SK-N-SH (cell line): ENCODE measurements around the gene ACKR3. TPM values are rescaled to one million over a fixed set of nuclear protein-coding genes. Genes with fewer than 3 reads are reported as not detected.

Experiments
- CTCF ChIA-PET: fragments of 300-600, 350-600 bp; formaldehyde crosslinking; extraction: SDS; loops from one replicate; lab custom pipeline; 2021; lab: Yijun Ruan, JAX
- POLR2A ChIA-PET: fragments of 350-600 bp; sonication (Branson Sonifier 250); formaldehyde crosslinking; extraction: SDS; loops from one replicate; lab custom pipeline; 2020; ENCODE audit warnings: antibody characterized with exemption, inconsistent platforms; lab: Yijun Ruan, JAX
- DNase-seq: peaks from one replicate; pipeline ENCODE4 v3.0.0; 2012
- H2AFZ ChIP-seq: fragments of 200-600 bp; sonication (generic); 2 replicates; pipeline ENCODE4 v1.8.1; 2016; ENCODE audit warnings: antibody characterized with exemption, mild to moderate bottlenecking, low read depth
- H3F3A ChIP-seq: fragments of 200-600 bp; sonication (generic); replicated peaks from 2 replicates; pipeline ENCODE3; 2016; ENCODE audit warnings: antibody characterized with exemption, mild to moderate bottlenecking; ENCODE audit not compliant: insufficient read depth
- H3K27ac ChIP-seq, 2 experiments: fragments of 200-500 bp in 1 of 2; fragments of 200-600 bp in 1 of 2; sonication (Bioruptor generic) in 1 of 2; sonication (generic), shearing (Covaris generic) in 1 of 2; 2 replicates each; pipeline versions ENCODE4 v1.5.1 to v1.6.1; 2014 to 2016; ENCODE audit warnings: low read depth in 2 of 2, inconsistent platforms in 1 of 2, low read length in 1 of 2, mild to moderate bottlenecking in 1 of 2, mixed read lengths in 1 of 2
- H3K27me3 ChIP-seq: fragments of 200-600 bp; sonication (generic), shearing (Covaris generic); 2 replicates; pipeline ENCODE4 v1.6.1; 2016; ENCODE audit warnings: mixed run types; ENCODE audit not compliant: insufficient read depth
- H3K36me3 ChIP-seq, 2 experiments: fragments of 200-500 bp in 1 of 2; fragments of 200-600 bp in 1 of 2; sonication (Bioruptor generic) in 1 of 2; sonication (generic) in 1 of 2; replicated peaks in 1 of 2; 2 replicates each; pipeline versions ENCODE3 to v1.5.1; 2014 to 2016; ENCODE audit warnings: low read length in 1 of 2, mild to moderate bottlenecking in 1 of 2; ENCODE audit not compliant: insufficient read depth in 2 of 2, control insufficient read depth in 1 of 2
- H3K4me1 ChIP-seq, 2 experiments: fragments of 200-500 bp in 1 of 2; fragments of 200-600 bp in 1 of 2; sonication (Bioruptor generic) in 1 of 2; sonication (generic), shearing (Covaris generic) in 1 of 2; 2 replicates each; pipeline versions ENCODE4 v1.5.1 to v1.6.1; 2014 to 2016; ENCODE audit warnings: low read depth in 1 of 2, low read length in 1 of 2, mixed run types in 1 of 2; ENCODE audit not compliant: insufficient read depth in 2 of 2, control insufficient read depth in 1 of 2
- H3K4me2 ChIP-seq: fragments of 200-600 bp; sonication (generic), shearing (Covaris generic); 2 replicates; pipeline ENCODE4 v1.6.1; 2017; ENCODE audit warnings: mixed run types
- H3K4me3 ChIP-seq, 2 experiments: fragments of 200-500 bp in 1 of 2; fragments of 200-600 bp in 1 of 2; sonication (Bioruptor generic) in 1 of 2; sonication (generic), shearing (Covaris generic) in 1 of 2; 2 replicates each; pipeline versions ENCODE4 v1.5.1 to v1.8.1; 2014 to 2016; ENCODE audit warnings: low read depth in 2 of 2, inconsistent platforms in 1 of 2, low read length in 1 of 2, mild to moderate bottlenecking in 1 of 2, mixed read lengths in 1 of 2, moderate library complexity in 1 of 2
- H3K79me2 ChIP-seq: fragments of 200-600 bp; sonication (generic); 2 replicates; pipeline ENCODE4 v1.8.1; 2017; ENCODE audit warnings: mild to moderate bottlenecking; ENCODE audit not compliant: insufficient read depth
- H3K9ac ChIP-seq: fragments of 200-600 bp; sonication (generic); 2 replicates; pipeline ENCODE4 v1.6.1; 2017; ENCODE audit warnings: mixed run types
- H3K9me2 ChIP-seq: fragments of 200-600 bp; sonication (generic); 2 replicates; pipeline ENCODE4 v1.6.1; 2017; ENCODE audit warnings: mixed run types
- H3K9me3 ChIP-seq: fragments of 200-600 bp; sonication (generic); 2 replicates; pipeline ENCODE4 v1.6.1; 2017; ENCODE audit warnings: mixed run types, mild to moderate bottlenecking, moderate library complexity
- H4K20me1 ChIP-seq: fragments of 200-600 bp; sonication (generic); 2 replicates; pipeline ENCODE4 v1.6.1; 2017; ENCODE audit warnings: mild to moderate bottlenecking, mixed run types; ENCODE audit not compliant: insufficient read depth
- CHD2 ChIP-seq: fragments of 150-350 bp; IDR thresholded peaks from 2 replicates; pipeline ENCODE4 v1.6.1; 2018; ENCODE audit warnings: low read length; ENCODE audit not compliant: partially characterized antibody
- ELF1 ChIP-seq: IDR thresholded peaks from 2 replicates; pipeline ENCODE4 v1.4.0; 2012
- EP300 ChIP-seq, 2 experiments: IDR thresholded peaks; 2 replicates each; pipeline versions ENCODE4 v1.4.0 to v1.6.1; 2012; ENCODE audit warnings: borderline replicate concordance in 1 of 2, low read depth in 1 of 2, low read length in 1 of 2
- EZH2phosphoT487 ChIP-seq: fragments of 200-600 bp; sonication (generic); IDR thresholded peaks from 2 replicates; pipeline ENCODE4 v1.6.1; 2017; ENCODE audit warnings: low read depth, mixed run types, mild to moderate bottlenecking, antibody characterized with exemption, moderate library complexity, borderline replicate concordance
- FOXM1 ChIP-seq: IDR thresholded peaks from 2 replicates; pipeline ENCODE4 v1.4.0; 2012; ENCODE audit warnings: low read depth, mild to moderate bottlenecking
- GABPA ChIP-seq: IDR thresholded peaks from 2 replicates; pipeline ENCODE4 v1.4.0; 2012; ENCODE audit warnings: low read depth, mild to moderate bottlenecking
- JUND ChIP-seq: IDR thresholded peaks from 2 replicates; pipeline ENCODE4 v1.4.0; 2012
- MEF2A ChIP-seq: IDR thresholded peaks from 2 replicates; pipeline ENCODE4 v1.4.0; 2012; ENCODE audit warnings: low read depth, borderline replicate concordance
- MXI1 ChIP-seq: IDR thresholded peaks from 2 replicates; pipeline ENCODE4 v1.6.1; 2012; ENCODE audit warnings: mild to moderate bottlenecking, low read depth, low read length, improper control_type of control experiment
- NRF1 ChIP-seq: IDR thresholded peaks from 2 replicates; pipeline ENCODE4 v1.6.1; 2012; ENCODE audit warnings: low read depth, mild to moderate bottlenecking, low read length
- POLR2AphosphoS5 ChIP-seq: IDR thresholded peaks from 2 replicates; pipeline ENCODE4 v1.6.1; 2012; ENCODE audit warnings: low read depth, low read length
- RAD21 ChIP-seq: IDR thresholded peaks from 2 replicates; pipeline ENCODE4 v1.6.1; 2012; ENCODE audit warnings: mild to moderate bottlenecking, low read length
- RCOR1 ChIP-seq: fragments of 150-350 bp; IDR thresholded peaks from 2 replicates; pipeline ENCODE4 v1.6.1; 2017; ENCODE audit warnings: antibody characterized with exemption, low read length
- RFX5 ChIP-seq: IDR thresholded peaks from 2 replicates; pipeline ENCODE4 v1.6.1; 2012; ENCODE audit warnings: mild to moderate bottlenecking, improper control_type of control experiment, low read length
- RXRA ChIP-seq: IDR thresholded peaks from 2 replicates; pipeline ENCODE4 v1.4.0; 2012; ENCODE audit warnings: low read depth, mild to moderate bottlenecking, borderline replicate concordance
- SIN3A ChIP-seq: IDR thresholded peaks from 2 replicates; pipeline ENCODE4 v1.6.1; 2012; ENCODE audit warnings: low read depth, mild to moderate bottlenecking, low read length, moderate library complexity, borderline replicate concordance
- TAF1 ChIP-seq: IDR thresholded peaks from 2 replicates; pipeline ENCODE4 v1.6.1; 2012; ENCODE audit warnings: low read depth, mild to moderate bottlenecking, low read length, moderate library complexity, borderline replicate concordance
- ZBTB33 ChIP-seq: IDR thresholded peaks from 2 replicates; pipeline ENCODE4 v1.4.0; 2012; ENCODE audit warnings: low read depth, borderline replicate concordance
- WGBS: methylation state at CpG from one replicate; pipeline ENCODE4 v1.1.6; 2017; ENCODE audit warnings: low lambda C conversion rate; 5-methylcytosine and 5-hydroxymethylcytosine counted together
- polyA plus RNA-seq, 3 experiments: library from polyadenylated mRNA; depleted of rRNA; stranded (reverse); fragments of >200 nt; gene quantifications; 2 replicates each; pipeline ENCODE4 v1.2.3, GENCODE V29; 2012
- TF ChIP-seq, protein P1 (sequence below): IDR thresholded peaks from 2 replicates; pipeline ENCODE4 v1.6.1; 2012; ENCODE audit warnings: mild to moderate bottlenecking, low read depth, low read length, moderate library complexity
- TF ChIP-seq, protein P2 (sequence below): fragments of 150-350 bp; IDR thresholded peaks from 2 replicates; pipeline ENCODE4 v1.6.1; 2016; ENCODE audit warnings: mild to moderate bottlenecking, low read depth, low read length

Gene ACKR3
- polyA plus RNA-seq, 1 of the 3 experiments (the other 2 are of a cell fraction) = not detected

DNA sequence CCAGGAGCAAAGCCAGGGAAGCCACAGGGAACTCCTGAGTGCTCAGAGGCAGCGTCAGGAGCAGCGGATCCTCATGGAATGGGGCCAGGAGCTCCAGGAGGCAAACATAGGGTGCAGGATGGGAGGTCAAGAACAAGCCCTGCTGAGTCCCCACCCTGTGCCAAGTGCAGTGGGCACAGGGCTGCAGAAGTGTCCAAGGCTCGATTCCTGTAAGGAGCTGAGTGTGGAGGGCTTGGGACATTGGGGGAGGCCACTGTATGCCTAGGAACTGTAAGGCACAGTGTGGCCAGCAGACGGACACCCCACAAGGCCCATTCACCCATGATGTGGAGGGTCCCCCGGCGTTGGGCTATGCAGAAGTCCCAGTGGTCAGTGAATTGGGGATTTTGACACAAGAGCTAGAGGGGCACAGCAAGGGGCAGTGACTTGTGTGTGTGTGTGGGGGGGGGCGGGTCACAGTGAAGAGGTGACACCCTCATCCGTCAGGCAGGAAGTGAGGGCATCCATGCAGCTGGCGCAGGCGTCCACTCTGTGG is 55.6 kb downstream of the ACKR3 start:
- no peaks in the 10 kb centered on the region for H3K9me3 ChIP-seq
- no peaks in the 10 kb centered on the region for H3K9me2 ChIP-seq
- no peaks in the 10 kb centered on the region for H4K20me1 ChIP-seq
- no peaks in the 10 kb centered on the region for H3F3A ChIP-seq
- no peak for DNase-seq
- 35% methylated on average over 8 of the region's 10 CpGs for WGBS
- no peak overlapping the region for H3K4me3 ChIP-seq
- TF ChIP-seq NRF1 = no peak
- no peak for TF ChIP-seq POLR2AphosphoS5
- TF ChIP-seq MXI1 = no peak
- no peak for TF ChIP-seq RCOR1
- no peak overlapping the region for H3K27ac ChIP-seq
- no peaks in the 10 kb centered on the region for H3K79me2 ChIP-seq
- H2AFZ ChIP-seq = no peak overlapping the region
- no peaks in the 10 kb centered on the region for H3K36me3 ChIP-seq
- POLR2A ChIA-PET = no interaction called here
- H3K9ac ChIP-seq = no peak overlapping the region
- no peaks in the 10 kb centered on the region; the same call in 1 of the 2 replicates for H3K27me3 ChIP-seq
- no peaks in the 10 kb centered on the region for H3K4me1 ChIP-seq
- no peak overlapping the region for H3K4me2 ChIP-seq
- CTCF ChIA-PET = no interaction called here

GRCh38 chr2:236626391-236627150 is 56.9 kb downstream of the ACKR3 start:
- ChIA-PET POLR2A (no interaction called here), CTCF (interaction anchor here (1.8 kb wide), 1 partner anchor 10 kb away, joined by 6 read pairs; no protein-coding TSS in a partner anchor)
- H3F3A ChIP-seq = no peaks in the 10 kb centered on the region
- no peaks in the 10 kb centered on the region for H4K20me1 ChIP-seq
- no peak for DNase-seq
- H3K79me2 ChIP-seq = no peaks in the 10 kb centered on the region
- H3K9ac ChIP-seq = no peak overlapping the region
- H3K36me3 ChIP-seq = no peaks in the 10 kb centered on the region
- H3K27ac ChIP-seq = no peak overlapping the region
- H3K9me3 ChIP-seq = no peaks in the 10 kb centered on the region
- H2AFZ ChIP-seq = no peak overlapping the region
- H3K4me2 ChIP-seq = no peak overlapping the region
- WGBS = 53% methylated on average over 15 of the region's 20 CpGs
- H3K9me2 ChIP-seq = no peaks in the 10 kb centered on the region
- no peak overlapping the region for H3K4me3 ChIP-seq
- no peaks in the 10 kb centered on the region; the same call in 1 of the 2 replicates for H3K27me3 ChIP-seq
- peaks cover 0 to 3% of the 10 kb centered on the region in 2 experiments; a peak in 1 of 4 replicates for H3K4me1 ChIP-seq
- no peak for TF ChIP-seq CHD2
- TF ChIP-seq EZH2phosphoT487 = no peak
- no peak for TF ChIP-seq FOXM1
- TF ChIP-seq, protein P1, sequence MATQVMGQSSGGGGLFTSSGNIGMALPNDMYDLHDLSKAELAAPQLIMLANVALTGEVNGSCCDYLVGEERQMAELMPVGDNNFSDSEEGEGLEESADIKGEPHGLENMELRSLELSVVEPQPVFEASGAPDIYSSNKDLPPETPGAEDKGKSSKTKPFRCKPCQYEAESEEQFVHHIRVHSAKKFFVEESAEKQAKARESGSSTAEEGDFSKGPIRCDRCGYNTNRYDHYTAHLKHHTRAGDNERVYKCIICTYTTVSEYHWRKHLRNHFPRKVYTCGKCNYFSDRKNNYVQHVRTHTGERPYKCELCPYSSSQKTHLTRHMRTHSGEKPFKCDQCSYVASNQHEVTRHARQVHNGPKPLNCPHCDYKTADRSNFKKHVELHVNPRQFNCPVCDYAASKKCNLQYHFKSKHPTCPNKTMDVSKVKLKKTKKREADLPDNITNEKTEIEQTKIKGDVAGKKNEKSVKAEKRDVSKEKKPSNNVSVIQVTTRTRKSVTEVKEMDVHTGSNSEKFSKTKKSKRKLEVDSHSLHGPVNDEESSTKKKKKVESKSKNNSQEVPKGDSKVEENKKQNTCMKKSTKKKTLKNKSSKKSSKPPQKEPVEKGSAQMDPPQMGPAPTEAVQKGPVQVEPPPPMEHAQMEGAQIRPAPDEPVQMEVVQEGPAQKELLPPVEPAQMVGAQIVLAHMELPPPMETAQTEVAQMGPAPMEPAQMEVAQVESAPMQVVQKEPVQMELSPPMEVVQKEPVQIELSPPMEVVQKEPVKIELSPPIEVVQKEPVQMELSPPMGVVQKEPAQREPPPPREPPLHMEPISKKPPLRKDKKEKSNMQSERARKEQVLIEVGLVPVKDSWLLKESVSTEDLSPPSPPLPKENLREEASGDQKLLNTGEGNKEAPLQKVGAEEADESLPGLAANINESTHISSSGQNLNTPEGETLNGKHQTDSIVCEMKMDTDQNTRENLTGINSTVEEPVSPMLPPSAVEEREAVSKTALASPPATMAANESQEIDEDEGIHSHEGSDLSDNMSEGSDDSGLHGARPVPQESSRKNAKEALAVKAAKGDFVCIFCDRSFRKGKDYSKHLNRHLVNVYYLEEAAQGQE = no peak
- TF ChIP-seq RXRA = no peak
- TF ChIP-seq, protein P2, sequence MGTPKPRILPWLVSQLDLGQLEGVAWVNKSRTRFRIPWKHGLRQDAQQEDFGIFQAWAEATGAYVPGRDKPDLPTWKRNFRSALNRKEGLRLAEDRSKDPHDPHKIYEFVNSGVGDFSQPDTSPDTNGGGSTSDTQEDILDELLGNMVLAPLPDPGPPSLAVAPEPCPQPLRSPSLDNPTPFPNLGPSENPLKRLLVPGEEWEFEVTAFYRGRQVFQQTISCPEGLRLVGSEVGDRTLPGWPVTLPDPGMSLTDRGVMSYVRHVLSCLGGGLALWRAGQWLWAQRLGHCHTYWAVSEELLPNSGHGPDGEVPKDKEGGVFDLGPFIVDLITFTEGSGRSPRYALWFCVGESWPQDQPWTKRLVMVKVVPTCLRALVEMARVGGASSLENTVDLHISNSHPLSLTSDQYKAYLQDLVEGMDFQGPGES = no peak
- TF ChIP-seq RFX5 = no peak
- no peak for TF ChIP-seq JUND
- no peak for TF ChIP-seq ELF1
- TF ChIP-seq SIN3A = no peak
- no peak for TF ChIP-seq GABPA
- no peak for TF ChIP-seq MEF2A
- no peak for TF ChIP-seq POLR2AphosphoS5
- TF ChIP-seq EP300 (IDR thresholded peaks at IDR 0.05; ENCODE audit: borderline replicate concordance in 1 of 2, low read depth in 1 of 2, low read length in 1 of 2) = no peak
- TF ChIP-seq ZBTB33 = no peak
- no peak for TF ChIP-seq TAF1
- TF ChIP-seq RAD21 = no peak
